ENCODE measurements around the gene ASPN.

Gene ASPN

GRCh38 chr9:92482329-92482728 lies at the start of gene ASPN:
Gene ASPN (minus strand): TSS chr9:92482506.
- DNase-seq: no peak

DNA sequence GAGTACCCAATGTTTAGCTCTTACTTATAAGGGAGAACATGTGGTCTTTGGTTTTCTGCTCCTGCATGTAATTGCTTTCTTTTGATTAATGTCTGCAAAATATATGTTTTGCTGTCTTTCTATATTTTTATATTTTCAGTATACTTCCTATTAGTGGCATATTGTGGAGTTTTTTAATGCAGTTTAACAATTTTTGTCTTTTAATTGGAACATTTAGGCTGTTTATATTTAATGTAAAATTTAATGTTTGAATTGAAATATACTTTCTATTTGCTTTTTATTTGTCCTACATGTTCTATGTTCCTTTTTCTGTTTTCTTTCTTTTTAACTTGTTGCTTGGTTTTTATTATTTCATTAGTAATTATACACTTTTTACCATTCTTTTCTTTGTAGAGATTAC lies 48.6 kb upstream of the ASPN start:
- DNase-seq: no peak

- no peak for DNase-seq
Observed at GRCh38 chr9:92529124-92529523, 46.8 kb upstream of the ASPN start.

GRCh38 chr9:92528522-92528849 lies 46.2 kb upstream of the ASPN start:
- no peak for DNase-seq

- no peak for DNase-seq
Observed at GRCh38 chr9:92527832-92528521, 45.7 kb upstream of the ASPN start.

DNA sequence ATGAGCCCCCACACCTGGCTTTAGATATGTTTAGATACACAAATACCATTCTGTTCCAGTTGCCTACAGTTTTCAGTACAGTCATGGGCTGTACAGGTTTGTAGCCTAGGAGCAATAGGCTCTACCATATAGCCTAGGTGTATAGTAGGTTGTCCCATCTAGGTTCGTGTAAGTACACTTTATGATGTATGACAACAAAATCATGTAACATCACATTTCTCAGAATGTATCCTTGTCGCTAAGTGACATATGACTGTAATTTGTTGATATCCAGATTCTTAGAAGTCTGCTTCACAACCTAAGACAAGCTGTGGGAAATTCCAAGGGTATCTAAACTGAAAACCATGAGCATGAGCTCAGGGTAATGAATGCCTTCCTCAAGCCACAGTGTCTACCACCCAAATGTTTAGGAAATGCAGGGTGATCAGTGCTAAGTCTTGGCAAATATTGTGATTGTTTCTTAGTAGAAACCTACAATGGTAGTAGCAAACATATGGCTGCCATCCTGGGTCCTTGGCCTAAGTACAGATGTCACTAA lies 45.1 kb upstream of the ASPN start:
- DNase-seq: no peak

DNA sequence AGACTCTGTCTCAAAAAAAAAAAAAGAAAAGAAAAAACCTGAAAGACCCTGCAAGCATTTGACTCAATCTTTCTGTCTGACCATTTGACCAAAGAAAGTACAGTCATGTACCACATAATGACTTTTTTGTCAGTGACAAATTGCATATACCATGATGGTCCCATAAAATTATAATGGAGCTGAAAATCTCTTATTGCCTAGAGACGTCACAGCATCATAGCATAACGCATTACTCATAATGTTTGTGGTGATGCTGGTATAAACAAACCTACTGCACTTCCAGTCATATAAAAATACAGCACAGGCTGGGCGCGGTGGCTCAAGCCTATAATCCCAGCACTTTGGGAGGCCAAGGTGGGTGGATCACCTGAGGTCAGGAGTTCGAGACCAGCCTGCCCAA lies 43.0 kb upstream of the ASPN start:
- DNase-seq: no peak

GRCh38 chr9:92524881-92525280 lies 42.6 kb upstream of the ASPN start:
- DNase-seq: no peak

DNA sequence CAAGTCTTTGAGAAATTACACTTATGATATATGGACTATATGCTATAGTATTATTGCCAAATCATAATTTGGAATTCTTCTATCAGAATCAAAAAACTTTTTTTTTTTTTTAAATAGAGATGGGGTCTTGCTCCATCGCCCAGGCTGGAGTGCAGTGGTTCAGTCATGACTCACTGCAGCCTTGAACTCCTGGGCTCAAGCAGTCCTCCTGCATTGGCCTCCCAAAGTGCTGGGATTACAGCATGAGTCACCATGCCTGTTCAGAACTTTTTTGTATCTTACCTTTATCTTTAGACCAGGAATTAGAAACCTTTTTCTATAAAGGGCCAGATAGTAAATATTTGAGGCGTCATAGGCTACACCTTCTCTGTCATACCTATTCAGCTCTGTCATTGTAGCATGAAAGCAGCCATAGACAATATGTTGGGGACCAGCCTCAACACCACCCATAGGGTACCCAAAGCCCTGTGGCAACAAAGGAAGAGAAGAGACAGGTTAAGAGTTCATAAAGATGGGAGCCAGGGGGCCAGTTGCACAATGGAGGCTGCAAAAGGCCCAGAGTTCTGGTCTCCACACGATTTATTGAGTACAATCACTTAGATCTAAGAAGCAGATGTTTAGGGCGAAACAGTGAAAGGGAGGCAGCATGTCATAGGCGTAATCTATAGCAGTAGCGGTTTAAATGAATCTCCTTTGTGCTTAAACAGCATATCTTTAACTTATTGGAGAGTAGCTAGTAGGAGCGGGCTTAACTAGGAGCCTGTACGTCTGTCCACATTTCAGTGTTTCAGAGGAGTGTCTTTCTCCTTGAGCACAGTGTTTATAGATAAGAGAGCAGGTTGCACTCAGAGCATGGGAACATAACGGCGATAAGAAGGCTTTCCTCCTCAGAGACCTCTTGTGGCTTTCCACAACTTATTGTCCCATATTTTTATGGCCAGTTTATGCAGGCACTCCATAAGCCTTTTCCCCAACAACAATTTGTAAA lies 41.0 kb upstream of the ASPN start:
- DNase-seq: no peak

DNA sequence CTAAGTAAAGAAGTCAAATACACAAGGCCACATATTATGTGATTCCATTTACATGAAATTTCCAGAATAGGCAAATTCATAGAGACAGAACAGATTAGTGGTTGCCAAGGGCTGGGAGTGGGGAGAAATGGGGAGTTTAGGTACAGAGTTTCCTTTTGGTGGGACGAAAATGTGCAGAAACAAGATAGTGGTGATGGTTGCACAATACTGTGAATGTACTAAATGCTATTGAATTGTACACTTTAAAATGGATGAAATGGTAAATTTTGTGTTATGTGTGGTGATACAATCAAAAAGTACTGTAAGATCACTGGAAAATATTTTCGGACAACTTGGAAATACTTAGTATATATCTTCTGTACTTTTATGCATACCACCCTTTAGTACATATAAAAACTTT lies 38.5 kb upstream of the ASPN start:
- no peak for DNase-seq

DNA sequence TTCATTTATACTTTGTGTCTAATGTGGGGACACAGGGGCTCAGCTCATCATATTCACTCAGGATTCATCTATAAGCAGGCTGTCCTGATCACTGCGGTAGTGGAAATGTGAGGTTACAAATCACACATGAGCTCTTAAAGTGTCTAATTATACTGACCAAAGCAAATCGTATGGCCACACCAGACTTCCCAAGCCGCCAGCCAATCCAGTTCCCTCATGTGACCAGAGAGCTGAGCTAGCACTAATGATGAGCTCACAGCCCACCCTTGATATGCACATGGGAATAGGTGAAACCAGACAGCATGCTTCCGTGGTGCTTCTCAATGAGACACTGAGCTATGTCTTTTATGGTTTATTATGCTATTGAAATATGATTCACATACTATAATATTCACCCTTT lies 35.9 kb upstream of the ASPN start:
- DNase-seq: no peak

GRCh38 chr9:92517046-92517445 lies 34.7 kb upstream of the ASPN start:
- no peak for DNase-seq

DNA sequence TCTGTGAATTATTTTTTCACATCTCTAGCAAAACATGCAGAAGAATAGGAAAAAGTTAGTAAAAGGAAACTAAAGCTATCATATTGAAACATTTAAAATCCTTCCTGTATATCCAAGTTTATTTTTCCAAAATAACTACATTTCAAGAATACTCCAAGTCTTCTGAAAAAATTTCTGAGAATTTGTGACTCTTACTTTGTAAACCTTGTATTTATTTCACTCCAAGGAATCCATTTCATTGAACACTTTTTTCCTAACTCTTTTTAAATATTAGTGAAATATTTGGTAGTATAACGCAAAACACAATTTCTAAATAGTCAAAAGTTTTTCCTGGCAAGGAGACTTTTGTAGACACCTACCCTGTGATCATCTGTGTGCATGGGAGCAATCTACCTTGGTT lies 34.2 kb upstream of the ASPN start:
- DNase-seq: no peak

DNA sequence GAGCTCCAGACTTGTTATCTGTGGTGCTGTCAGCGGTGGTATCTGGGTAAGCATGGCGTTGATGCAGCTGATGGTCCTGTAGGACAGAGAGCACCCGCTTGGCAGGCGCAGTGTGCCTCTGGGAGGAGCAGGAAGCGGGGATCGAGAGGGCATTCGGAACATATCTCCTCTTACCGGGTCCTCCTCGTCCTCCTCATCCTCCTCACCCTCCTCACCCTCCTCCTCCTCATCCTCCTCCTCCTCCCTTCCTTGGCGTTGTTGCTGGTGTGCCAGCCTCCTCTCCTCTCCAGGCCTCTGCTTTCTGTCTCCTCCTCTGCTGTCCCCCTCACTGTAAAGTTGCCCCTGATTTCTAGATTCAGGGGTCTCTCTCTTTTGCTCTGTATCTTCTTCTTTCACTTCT lies 32.3 kb upstream of the ASPN start:
- DNase-seq: no peak

DNA sequence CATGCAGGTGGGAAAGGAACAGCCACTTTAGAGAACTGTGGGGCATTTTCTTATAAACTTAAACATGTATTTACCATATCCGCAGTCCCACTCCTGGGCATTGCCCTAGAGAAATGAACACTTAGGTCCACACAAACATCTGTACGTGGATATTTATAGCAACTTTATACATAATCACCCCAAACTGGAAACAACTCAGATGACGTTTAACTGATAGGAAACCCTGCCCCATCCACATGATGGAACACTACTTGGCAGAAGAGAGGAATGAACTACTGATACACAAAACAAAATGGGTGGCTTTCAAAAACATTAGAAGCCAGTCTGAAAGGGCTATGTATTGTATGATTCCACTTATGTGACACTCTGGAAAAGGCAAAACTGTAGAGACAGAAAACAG lies 31.0 kb upstream of the ASPN start:
- no peak for DNase-seq

GRCh38 chr9:92512622-92513021 lies 30.3 kb upstream of the ASPN start:
- DNase-seq: no peak

DNA sequence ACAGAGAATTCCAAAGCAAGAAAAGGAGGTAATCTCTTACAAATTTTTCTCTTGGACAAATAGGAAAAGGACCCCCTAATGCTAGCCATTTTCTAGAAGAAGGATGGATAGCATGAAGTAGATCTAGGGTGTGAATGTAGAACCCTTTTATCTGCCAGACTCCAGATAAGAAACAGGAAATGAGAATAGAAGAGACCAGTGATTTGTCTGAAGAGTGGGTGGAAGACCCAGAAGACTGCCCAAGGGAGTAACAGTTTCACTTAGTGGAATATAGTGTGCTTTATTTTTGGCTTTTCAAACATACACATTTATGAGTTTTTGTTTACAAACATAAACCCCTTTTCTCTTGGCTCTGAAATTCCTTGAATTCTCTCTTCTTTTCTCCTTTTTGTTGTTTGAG lies 28.4 kb upstream of the ASPN start:
- peak; percentile 18 for DNase-seq

DNA sequence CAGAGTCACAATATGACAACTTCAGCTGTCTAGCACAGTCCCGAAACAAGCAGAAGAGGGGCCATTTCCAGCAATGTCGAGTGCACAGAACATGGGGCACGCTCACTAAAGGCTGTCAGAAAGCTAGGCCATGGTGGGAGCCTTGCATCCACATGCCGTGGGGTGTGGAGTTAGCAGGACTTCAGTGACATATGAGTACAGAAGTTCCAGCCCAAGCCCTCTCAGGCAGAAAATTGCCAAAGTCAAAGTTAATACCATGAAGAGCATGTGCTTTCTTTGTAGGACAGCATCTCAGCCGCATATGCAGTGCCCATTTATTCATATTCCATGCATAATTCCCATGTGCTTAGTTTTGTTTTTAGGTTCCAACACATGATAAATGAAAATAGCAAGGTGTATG lies 26.7 kb upstream of the ASPN start:
- no peak for DNase-seq

DNA sequence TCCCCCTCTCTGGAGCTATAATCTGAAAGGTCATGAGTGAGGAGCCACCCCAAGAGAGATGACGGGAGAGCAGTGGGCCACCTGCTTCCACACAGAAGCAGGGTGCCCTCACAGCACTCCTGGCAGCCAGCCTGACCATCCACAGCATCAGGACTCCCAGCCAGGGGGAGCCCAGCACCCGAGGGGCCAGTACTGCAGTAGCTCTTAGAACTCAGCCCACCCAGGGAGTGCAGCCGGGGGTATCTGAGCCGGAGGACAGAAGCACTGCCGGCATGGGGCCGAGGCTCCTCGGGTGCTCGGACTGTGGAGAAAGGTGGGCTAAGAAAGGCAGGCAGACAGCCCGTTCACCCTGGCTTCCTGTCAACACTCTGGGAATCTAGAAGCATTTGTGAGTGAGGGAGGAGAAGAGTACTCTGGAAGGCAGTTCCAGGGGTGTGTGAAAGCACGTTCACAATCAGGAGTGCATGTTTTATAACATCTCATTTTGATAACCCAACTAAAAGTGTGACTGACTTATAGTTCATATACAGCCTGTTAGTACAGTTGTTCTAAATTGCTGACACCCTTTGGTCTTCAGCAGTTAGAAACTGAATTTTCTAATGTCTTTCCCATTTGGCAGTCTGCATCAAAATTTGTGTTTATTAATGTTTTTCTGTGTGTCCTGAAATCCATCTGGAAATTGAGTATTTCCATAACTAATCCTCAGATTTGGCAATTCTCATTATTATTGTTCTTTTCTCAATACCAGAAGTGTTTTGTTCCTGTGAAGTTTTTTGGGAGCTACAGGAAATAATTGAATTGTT lies 25.9 kb upstream of the ASPN start:
- no peak for DNase-seq

GRCh38 chr9:92507496-92507895 lies 25.2 kb upstream of the ASPN start:
- DNase-seq: no peak

- DNase-seq: no peak
Observed at GRCh38 chr9:92507005-92507404, 24.7 kb upstream of the ASPN start.

- DNase-seq: peak; percentile 29
Observed at GRCh38 chr9:92506184-92506857, 24.0 kb upstream of the ASPN start.

- DNase-seq: no peak
Observed at GRCh38 chr9:92504881-92505280, 22.6 kb upstream of the ASPN start.

Measured in suppressor macrophage treated with lipopolysaccharide for 4 hours (primary cell).